ENCODE measurements around the gene MSMP.

Gene MSMP

DNA sequence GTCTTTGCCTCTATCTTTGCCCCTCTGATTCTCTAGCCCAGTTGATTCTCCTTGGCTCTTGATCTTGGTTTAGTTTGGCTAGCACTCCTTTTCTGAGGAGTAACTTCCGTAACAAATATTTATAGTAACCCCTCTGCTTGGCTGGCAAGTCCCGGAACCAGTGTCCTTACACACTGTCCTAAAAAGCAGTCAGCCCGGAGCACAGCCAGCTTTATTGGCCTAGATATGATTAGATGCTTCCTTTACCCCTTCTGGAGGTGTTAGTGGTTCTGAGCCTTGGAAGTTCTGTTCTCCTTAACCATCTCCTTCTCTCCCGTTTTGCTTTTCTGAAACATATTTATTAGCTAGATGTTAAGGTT is 17.0 kb upstream of the MSMP start:
- no peak for DNase-seq

- no peak for DNase-seq
Measured at GRCh38 chr9:35769763-35770162, 15.7 kb upstream of the MSMP start.

DNA sequence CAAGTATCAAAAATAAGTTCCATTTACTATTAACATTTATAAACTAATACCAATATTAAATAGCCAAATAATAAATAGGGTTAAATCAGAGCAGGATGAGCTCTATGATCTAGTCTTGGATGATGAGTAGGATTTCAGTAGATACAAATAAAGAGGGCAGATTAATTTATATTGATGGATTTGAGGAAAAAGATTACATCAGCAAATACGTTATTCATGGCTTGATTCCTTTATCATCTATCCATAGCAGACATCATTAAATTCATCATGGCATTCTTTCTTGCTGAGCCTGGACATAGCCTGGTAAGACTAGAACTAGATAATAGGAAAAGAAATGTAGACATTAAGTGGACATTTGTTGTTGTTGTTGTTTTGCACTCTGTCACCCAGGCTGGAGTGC is 13.4 kb upstream of the MSMP start:
- no peak for DNase-seq

- DNase-seq = no peak
Measured at GRCh38 chr9:35766997-35767396, 12.9 kb upstream of the MSMP start.

- DNase-seq = no peak
Measured at GRCh38 chr9:35763803-35764202, 9.7 kb upstream of the MSMP start.

- DNase-seq = no peak
Measured at GRCh38 chr9:35763181-35763580, 9.1 kb upstream of the MSMP start.

DNA sequence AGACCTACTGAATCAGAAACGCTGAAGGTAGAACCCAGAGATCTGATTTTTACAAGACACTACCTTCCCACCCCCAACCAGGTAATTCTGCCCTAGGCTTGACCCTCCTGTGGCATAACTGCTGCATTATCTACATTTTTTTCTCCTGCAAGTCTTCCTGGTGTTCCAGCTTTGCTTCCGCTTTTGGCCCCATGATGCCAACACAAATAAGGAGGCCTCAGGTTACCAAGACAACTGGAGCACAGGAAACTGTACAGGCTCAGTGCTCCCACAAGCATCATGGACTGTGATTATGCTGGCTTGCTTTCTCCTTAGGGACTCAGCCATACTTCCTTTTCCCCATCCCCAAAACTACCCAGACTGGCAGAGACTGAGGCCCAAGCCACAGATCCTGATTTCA is 6.6 kb upstream of the MSMP start:
- no peak for DNase-seq

DNA sequence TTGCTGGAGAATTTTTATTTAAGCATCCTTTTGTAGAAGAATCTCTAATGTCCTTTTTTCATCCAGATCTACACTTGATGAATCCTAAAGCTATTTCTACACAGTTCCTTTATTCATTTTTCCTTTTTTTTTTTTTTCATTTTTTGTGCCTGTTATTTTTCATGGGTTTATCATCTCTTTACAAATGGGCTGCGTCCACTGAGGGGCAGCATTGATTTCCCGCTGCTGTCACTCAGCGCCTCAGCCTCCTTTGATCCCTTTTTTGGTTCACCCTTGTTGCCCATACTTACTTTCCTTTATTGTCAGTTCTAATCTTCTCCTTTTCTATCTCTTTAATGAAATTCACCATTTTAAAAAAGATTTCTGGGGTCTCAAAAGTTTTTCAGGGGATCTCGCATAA is 5.7 kb upstream of the MSMP start:
- no peak for DNase-seq

GRCh38 chr9:35758475-35759050 is 4.5 kb upstream of the MSMP start:
- no peak for DNase-seq

- no peak for DNase-seq
Measured at GRCh38 chr9:35757892-35758275, 3.8 kb upstream of the MSMP start.

DNA sequence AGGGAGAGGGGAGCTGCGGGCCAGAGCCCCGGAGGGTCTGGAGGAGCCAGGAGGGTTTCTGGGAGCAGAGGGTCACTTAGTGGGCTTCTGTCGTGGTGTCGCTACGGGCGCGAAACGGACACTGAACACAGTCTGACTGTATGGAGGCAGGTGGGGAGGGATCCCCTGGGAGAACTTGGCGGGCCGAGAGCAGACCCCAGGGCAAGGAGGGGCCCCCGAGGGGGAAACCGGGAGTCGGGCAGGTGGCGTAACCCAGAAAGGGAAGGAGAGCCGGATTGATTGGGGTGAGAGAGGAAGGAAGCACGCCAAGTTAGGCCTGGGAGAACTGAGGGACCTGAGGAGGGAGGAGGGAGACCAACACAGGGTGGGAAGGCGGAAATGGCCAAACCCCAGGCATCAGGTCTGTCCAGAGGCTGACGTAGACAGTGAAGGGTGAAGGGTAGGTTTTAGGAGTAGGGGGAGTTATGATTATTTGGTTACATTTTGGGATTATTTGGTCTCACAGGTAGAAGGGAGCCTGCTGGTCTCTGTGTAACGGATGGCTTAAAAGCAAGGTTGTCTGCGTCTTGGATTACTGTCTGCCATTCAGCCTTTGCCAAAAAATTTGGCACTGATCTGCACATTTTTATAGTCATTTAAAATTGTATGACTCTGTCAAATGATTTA is 3.3 kb upstream of the MSMP start:
- no peak for DNase-seq

DNA sequence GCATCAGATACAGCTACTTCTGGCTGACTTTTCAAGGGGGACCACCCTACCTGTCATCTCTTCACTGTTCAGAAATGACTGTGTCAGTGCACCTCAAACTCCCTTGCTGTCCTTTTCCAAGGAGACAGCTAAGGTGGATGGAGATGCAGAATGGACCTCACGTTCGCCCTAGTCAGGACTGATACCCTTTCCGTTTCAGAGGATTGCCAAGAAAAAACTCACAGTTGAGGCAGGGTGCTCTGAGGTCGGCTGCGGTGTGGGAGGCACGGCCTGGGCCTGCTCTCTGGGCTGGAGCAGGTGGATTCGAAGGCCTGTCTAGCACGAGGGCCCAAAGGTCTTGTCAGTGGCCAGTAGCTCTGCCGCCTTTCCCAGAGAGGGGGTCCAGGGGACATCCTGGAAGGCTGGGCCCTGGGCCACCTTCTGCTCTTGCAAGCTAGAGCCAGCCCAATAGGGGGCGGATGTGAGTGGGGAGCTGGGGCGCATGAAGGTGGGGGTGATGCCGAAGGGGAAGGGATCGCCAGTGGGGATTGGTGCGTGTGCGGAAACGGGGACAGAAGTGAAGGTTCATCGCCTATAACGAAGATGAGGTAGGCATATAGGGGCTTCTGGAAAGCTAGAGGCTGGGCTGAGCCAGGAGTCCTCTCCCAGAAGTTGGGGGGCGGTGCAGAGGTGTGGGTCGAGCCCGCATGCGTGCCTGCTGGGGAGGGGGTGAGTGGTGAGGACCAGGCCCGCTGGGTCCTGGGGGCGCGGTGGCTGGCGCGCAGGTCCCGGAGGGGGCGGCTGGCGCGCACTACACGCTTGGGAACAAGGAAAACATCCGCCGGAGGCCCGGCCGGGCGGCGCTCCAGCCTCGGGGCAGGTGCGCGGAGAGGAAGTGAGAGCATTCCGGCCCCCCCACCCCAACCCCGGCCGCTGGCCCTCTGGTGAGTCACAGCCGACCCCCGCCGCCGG is 2.5 kb upstream of the MSMP start:
- DNase-seq = peak; percentile 69

DNA sequence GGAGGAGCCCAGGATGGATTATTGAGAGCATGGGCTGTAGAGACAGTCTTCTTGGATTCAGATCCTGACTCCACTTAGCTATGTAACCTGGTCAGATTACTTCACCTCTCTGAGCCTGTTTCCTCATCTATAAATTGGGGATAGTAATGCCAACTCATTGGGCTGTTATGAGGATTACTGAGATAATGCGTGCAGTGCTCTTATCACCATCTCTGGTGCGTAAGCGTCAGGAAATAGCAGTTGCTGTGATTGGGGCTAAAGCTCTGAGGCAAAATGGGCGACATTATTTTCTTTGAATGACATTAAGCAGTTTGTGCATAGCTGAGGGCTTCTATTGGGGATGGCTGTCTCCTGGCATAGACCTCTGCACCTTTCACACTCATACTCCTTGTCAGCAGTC is 995 bp upstream of the MSMP start:
- DNase-seq = no peak

DNA sequence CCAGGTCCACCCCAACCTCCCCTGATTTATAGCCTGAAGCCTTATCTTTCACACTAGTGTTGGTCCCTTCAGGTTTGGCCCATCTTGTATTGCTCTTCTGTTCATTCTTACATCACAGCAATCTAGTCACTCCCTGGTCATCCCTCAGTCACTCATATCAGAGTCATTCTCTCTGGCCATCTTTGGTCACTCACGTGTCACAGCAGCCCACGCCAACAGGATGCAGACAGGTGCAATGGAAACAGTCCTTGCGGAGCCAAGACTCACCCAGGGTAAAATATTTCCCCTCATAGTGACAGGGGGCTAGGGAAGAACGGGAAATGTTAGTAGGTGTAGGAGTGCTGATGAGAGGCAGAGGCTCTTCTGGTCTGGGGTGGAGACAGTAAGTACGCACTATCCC is 610 bp downstream of the MSMP start:
- DNase-seq = no peak

DNA sequence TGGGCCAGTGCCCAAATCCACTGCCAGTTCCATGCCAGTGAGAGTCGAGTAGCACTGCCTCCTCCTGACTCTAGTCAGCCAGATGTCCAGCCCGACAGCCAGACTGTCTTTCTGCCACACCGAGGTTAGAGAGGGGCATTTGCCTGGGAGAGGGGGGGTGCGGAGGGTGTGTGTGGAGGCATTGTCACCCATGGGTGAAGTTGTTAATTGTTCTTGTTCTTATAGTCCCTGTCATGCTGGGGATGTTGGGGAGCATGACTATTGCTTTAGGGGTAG is 3.9 kb downstream of the MSMP start:
- DNase-seq = no peak

- DNase-seq = peak; percentile 41
Measured at GRCh38 chr9:35749515-35750255, 4.4 kb downstream of the MSMP start.

DNA sequence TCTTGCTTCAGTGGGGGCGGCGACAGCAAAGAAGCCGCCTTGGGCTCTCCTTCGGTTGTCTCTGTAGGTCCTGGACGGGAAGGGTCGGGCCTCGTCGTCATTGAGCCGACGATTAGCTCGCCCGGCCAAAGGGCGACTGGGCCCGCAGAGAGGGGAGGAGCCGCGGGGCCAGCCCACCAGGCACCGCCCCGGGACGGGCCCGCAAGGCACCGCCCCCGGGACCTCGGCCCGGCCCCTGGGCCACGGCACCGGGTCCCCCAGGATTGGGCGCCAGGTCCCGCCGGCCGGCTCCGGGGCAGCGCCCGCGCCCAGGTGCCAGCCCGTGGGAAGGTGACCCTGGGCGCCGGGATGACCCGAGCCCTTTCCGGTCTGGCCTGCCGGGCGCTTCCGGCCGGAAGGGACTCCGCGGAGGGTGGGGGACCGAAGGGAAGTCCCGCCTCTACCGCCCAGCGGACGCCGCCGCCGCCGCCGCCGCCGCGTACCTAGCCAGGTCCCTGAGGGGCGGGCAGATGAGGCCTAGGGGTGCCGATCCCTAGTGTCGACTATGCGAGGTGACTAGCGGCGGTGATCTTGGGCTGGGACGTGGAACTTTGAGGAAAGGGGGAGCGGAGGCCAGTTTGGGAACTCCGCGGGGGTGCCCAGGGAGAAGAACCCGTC is 5.1 kb downstream of the MSMP start, which contains the start of the genes GBA2 and RGP1:
TSS of gene GBA2 (minus strand) at position 371 of the 657 bp plus-strand sequence. CDS start 524 bp downstream, outside the sequence.
TSS of gene RGP1 (plus strand) at position 430 of the 657 bp plus-strand sequence. CDS start 469 bp downstream, outside the sequence.
- DNase-seq = peak; percentile 66

- DNase-seq = no peak
Measured at GRCh38 chr9:35748242-35748857, 5.7 kb downstream of the MSMP start.

DNA sequence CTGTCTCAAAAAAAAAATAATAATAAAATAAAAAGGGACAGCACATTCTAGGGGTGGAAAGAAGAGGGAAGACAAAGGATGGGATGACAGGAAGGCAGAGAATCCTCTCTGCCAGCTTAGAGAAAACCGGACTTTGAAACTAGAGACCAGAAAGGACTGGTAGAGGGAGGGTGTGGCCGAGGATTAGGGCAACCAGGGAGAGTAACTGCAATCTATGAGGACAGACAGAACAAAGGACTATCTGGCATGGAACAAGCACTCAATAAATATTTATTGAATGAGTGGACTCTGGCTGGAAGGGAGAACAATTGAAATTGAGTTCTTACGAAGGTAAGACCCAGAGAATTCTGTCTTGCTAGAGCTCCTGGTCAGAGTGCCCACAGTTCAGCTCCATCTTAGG is 7.5 kb downstream of the MSMP start:
- DNase-seq = no peak

- no peak for DNase-seq
Measured at GRCh38 chr9:35745569-35745968, 8.5 kb downstream of the MSMP start.

DNA sequence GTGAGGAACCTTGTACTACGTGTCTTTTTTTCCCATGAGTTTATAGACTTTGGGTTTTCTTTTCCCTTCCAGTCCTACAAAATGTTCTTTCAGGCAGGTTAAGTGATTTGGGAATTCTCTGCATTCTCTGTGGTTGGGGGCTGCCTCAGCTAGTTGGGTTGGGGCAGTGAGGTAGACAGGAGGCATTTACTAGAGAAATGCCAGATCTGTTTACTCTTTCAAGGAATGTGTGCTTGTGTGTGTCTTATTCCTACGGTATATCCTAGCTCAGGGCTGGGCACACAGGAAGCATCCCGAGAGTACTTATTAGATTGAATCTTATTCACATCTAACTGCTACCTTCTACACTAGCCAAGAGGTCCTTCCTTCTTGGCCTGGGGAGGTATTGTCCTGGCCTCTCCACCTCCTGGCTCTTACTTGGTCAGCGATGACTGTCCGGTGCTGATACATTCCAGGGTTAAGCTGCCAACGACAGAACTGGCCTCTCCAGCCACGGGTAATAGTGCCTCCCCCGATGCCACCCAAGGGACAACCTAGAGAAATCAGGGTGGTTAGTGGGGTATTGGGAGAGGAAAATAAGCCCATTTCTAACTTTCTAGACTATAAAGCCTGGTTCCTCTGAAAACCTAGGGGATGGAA is 10.1 kb downstream of the MSMP start:
- DNase-seq = no peak

DNA sequence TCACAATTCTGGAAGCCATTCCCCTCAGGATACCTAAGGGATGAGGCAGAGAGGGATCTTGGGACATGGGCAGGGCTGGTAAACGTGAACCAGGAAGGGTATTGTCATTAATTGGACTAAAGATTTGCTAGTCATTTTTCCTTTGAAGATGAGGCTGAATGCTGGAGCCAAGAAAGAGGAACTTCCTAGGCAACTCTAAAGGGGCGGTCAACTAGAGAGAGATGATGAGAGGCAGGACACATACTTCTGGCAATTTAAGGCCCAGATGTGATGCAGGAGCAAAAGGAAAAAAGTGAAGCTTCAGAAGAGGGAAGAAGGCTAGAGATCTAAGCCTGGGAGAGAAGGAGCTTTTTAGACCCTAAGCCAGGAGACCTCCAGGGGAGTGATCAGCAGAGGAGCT is 10.6 kb downstream of the MSMP start:
- no peak for DNase-seq

All from activated effector memory CD4-positive, alpha-beta T cell treated with Interleukin-2 at 50 U/mL for 16 hours (primary cell).